ENCODE data around the gene CLDN1. TPM values are rescaled to one million over a fixed set of nuclear protein-coding genes. Genes with fewer than 3 reads are reported as not detected.

Gene CLDN1
- total RNA-seq, 6 experiments from 2014 or later, result 79.9 to 241 (median 135) TPM

DNA sequence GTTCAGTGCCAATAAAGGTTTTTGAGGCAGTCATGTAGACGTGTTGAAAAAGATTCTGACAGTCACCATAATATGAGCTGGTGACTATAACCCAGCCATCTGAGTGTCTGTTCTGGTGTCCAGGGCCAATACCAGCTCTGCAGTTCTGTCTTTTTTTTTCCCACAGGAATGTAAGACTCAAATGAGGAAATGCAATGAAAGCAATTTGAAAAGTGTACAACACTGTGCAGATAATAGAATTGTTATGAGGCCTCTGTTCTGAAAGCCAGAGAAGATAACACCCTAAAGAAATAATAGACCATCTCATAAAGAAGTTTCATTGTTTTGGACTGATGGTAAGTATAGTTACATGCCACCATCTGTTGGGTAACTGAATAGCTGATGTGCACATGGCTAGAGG lies 57.1 kb downstream of the CLDN1 start:
- DNase-seq, result no peak
- H3K27ac ChIP-seq, result no peak overlapping the region
- H3K27me3 ChIP-seq, result no peaks in the 10 kb centered on the region
- WGBS (ENCODE audit: insufficient coverage, low coverage, low lambda C conversion rate, missing lambda C conversion rate), result 80% methylated on average over 1 of the region's 1 CpG
- H3K4me3 ChIP-seq, result no peak overlapping the region
- TF ChIP-seq, protein P1, sequence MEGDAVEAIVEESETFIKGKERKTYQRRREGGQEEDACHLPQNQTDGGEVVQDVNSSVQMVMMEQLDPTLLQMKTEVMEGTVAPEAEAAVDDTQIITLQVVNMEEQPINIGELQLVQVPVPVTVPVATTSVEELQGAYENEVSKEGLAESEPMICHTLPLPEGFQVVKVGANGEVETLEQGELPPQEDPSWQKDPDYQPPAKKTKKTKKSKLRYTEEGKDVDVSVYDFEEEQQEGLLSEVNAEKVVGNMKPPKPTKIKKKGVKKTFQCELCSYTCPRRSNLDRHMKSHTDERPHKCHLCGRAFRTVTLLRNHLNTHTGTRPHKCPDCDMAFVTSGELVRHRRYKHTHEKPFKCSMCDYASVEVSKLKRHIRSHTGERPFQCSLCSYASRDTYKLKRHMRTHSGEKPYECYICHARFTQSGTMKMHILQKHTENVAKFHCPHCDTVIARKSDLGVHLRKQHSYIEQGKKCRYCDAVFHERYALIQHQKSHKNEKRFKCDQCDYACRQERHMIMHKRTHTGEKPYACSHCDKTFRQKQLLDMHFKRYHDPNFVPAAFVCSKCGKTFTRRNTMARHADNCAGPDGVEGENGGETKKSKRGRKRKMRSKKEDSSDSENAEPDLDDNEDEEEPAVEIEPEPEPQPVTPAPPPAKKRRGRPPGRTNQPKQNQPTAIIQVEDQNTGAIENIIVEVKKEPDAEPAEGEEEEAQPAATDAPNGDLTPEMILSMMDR (IDR thresholded peaks at IDR 0.05), result no peak
- no peak for TF ChIP-seq POLR2A (IDR thresholded peaks at IDR 0.05)
- H3K9me3 ChIP-seq, result no peaks in the 10 kb centered on the region
- no peaks in the 10 kb centered on the region for H3K36me3 ChIP-seq
- intact Hi-C loops (cut with DNase I), result no loop called here
- no peak for ATAC-seq
- no peaks in the 10 kb centered on the region for H3K4me1 ChIP-seq

DNA sequence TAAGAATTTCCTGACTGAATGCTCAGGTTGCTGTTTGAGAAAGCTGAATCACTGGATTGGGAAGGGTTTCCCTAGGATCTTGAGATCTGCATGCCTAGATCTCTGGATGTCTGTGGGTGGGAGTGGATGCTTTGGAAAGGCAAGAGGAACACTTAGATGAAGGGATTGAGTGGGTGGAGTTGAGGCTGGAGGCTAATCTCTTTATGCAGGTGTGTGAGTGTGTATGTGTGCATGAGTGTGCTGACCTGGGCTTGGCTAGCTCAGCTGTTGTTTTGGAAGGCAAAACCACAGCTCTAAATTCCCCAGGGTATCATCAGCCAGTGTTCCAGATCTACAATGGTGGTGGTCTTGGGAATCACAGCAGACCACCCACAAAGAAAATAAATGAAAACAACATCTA lies 60.5 kb downstream of the CLDN1 start:
- no peaks in the 10 kb centered on the region for H3K9me3 ChIP-seq
- no peaks in the 10 kb centered on the region for H3K36me3 ChIP-seq
- no peaks in the 10 kb centered on the region for H3K4me1 ChIP-seq
- TF ChIP-seq POLR2A (IDR thresholded peaks at IDR 0.05), result no peak
- TF ChIP-seq, protein P1 (IDR thresholded peaks at IDR 0.05), result no peak
- H3K27ac ChIP-seq, result no peak overlapping the region
- no peak for ATAC-seq
- no peaks in the 10 kb centered on the region for H3K27me3 ChIP-seq
- intact Hi-C loops (cut with DNase I), result no loop called here
- no peak for DNase-seq
- no peak overlapping the region for H3K4me3 ChIP-seq

DNA sequence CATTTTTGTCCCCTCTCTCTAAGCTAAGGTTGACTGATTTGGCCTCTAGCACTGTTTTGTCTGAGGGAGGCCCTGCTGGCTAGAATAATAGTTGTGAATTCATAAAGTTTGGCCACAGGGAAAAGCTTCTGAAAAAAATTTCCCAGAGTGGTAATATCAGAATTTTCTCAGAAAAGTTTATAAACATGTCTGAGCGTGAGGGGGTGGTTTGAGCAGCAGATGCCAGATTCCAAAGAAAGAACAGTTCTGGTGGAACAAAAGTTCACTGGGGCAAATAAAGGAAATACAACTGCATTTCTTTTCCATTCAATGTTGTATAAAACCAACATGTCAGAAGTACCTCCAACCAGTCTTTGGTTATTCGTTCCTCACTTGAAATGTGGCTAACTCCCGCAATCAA lies 61.2 kb downstream of the CLDN1 start:
- H3K9me3 ChIP-seq, result no peaks in the 10 kb centered on the region
- H3K4me3 ChIP-seq, result no peak overlapping the region
- ATAC-seq, result no peak
- H3K4me1 ChIP-seq, result no peaks in the 10 kb centered on the region
- WGBS (ENCODE audit: insufficient coverage, low coverage, low lambda C conversion rate, missing lambda C conversion rate), result 80% methylated on average over 3 of the region's 3 CpGs
- intact Hi-C loops (cut with DNase I), result no loop called here
- DNase-seq, result no peak
- no peaks in the 10 kb centered on the region for H3K36me3 ChIP-seq
- no peak overlapping the region for H3K27ac ChIP-seq
- no peaks in the 10 kb centered on the region for H3K27me3 ChIP-seq
- no peak for TF ChIP-seq POLR2A (IDR thresholded peaks at IDR 0.05)
- TF ChIP-seq, protein P1 (IDR thresholded peaks at IDR 0.05), result no peak

DNA sequence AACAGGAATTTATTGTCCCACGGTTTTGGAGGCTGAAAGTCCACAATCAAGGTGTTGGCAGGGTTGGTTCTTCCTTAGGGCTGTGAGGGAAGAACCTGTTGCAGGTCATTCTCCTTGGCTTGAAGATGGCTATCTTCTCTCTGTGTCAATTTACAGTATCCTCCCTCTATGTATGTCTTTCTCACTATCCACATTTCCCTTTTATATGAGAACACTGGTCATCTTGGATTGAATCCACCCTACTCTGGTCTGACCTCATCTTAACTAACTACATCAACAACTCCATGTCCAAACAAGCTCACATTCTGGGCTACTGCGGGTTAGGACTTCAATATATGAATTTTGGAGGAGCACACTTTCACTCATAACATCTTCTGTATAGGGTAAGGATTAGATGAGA lies 61.9 kb downstream of the CLDN1 start:
- H3K36me3 ChIP-seq, result no peaks in the 10 kb centered on the region
- H3K27me3 ChIP-seq, result no peaks in the 10 kb centered on the region
- TF ChIP-seq, protein P1 (IDR thresholded peaks at IDR 0.05), result no peak
- no peak for TF ChIP-seq POLR2A (IDR thresholded peaks at IDR 0.05)
- 46% methylated on average over 2 of the region's 2 CpGs for WGBS (ENCODE audit: insufficient coverage, low coverage, low lambda C conversion rate, missing lambda C conversion rate)
- ATAC-seq (no peak), DNase-seq (no peak)
- no peak overlapping the region for H3K4me3 ChIP-seq
- H3K4me1 ChIP-seq, result no peaks in the 10 kb centered on the region
- H3K27ac ChIP-seq, result no peak overlapping the region
- intact Hi-C loops (cut with DNase I), result no loop called here
- H3K9me3 ChIP-seq, result no peaks in the 10 kb centered on the region

DNA sequence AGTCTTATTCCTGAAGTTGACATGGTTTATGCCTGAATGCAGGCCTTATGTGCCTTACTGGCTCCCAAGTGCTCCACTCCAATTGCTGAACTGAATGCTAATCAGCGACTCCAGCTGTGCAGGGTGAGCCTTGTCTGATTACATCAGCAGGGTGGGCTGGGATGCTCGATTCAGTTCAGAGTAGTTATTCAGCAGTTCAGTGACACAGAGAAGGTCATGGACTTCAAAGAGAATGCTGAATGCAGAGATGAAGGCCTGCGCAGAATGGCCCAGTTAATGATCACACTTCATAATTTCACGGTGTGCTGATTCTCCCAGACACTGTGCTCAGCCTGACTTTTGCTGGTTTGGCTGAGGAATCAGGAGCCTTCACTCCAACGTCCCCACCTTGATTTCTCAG lies 63.6 kb downstream of the CLDN1 start:
- intact Hi-C loops (cut with DNase I), result no loop called here
- no peak for DNase-seq
- Histone ChIP-seq H3K4me1 (no peaks in the 10 kb centered on the region), H3K36me3 (no peaks in the 10 kb centered on the region), H3K27ac (no peak overlapping the region), H3K9me3 (no peaks in the 10 kb centered on the region), H3K27me3 (no peaks in the 10 kb centered on the region), H3K4me3 (no peak overlapping the region)
- 16% methylated on average over 2 of the region's 5 CpGs for WGBS (ENCODE audit: insufficient coverage, low coverage, low lambda C conversion rate, missing lambda C conversion rate)
- TF ChIP-seq POLR2A (IDR thresholded peaks at IDR 0.05), result no peak
- TF ChIP-seq, protein P1 (IDR thresholded peaks at IDR 0.05), result no peak
- ATAC-seq, result no peak

Data from right lobe of liver (tissue), 6 donors.